HG03378 (cell line): ENCODE data around the gene OR5AU1.
"Not testable (repeated sequence)": the region's sequence is repeated elsewhere in the genome, so short reads cannot be mapped to it uniquely, and the experiment has no call there.

Experiments
- ATAC-seq: cut with Tn5 transposase; IDR thresholded peaks from one replicate; pipeline ENCODE4 v1.9.1; 2021; ENCODE audit warnings: mild to moderate bottlenecking, moderate library complexity; ENCODE audit not compliant: unreplicated experiment

Gene OR5AU1

GRCh38 chr14:21182166-21182565 lies 26.3 kb upstream of the OR5AU1 start:
- ATAC-seq, result no peak

- ATAC-seq, result no peak
These were observed 15.3 kb upstream of the OR5AU1 start for GRCh38 chr14:21171128-21171527.

- no peak for ATAC-seq
These were observed 13.7 kb upstream of the OR5AU1 start for GRCh38 chr14:21169573-21169972.

GRCh38 chr14:21168055-21168454 lies 12.2 kb upstream of the OR5AU1 start:
- no peak for ATAC-seq

- ATAC-seq, result not testable (repeated sequence)
These were observed 9.8 kb upstream of the OR5AU1 start for GRCh38 chr14:21165670-21166069.

GRCh38 chr14:21165002-21165605 lies 9.2 kb upstream of the OR5AU1 start:
- not testable (repeated sequence) for ATAC-seq

- ATAC-seq, result no peak
These were observed 8.0 kb upstream of the OR5AU1 start for GRCh38 chr14:21163871-21164291.

- ATAC-seq, result no peak
These were observed 6.2 kb upstream of the OR5AU1 start for GRCh38 chr14:21162081-21162480.

- ATAC-seq, result no peak
These were observed 4.3 kb upstream of the OR5AU1 start for GRCh38 chr14:21160061-21160610.

GRCh38 chr14:21158175-21158574 lies 2.3 kb upstream of the OR5AU1 start:
- ATAC-seq, result not testable (repeated sequence)

- no peak for ATAC-seq
These were observed 6.1 kb downstream of the OR5AU1 start for GRCh38 chr14:21149641-21150367.

GRCh38 chr14:21145437-21145836 lies 10.4 kb downstream of the OR5AU1 start:
- no peak for ATAC-seq

- ATAC-seq, result no peak
These were observed 13.5 kb downstream of the OR5AU1 start for GRCh38 chr14:21142357-21142756.

GRCh38 chr14:21136024-21136423 lies 19.8 kb downstream of the OR5AU1 start:
- ATAC-seq, result no peak

- no peak for ATAC-seq
These were observed 22.0 kb downstream of the OR5AU1 start for GRCh38 chr14:21133901-21134300.

- ATAC-seq, result no peak
These were observed 32.4 kb downstream of the OR5AU1 start for GRCh38 chr14:21123429-21123828.

GRCh38 chr14:21121122-21121521 lies 34.7 kb downstream of the OR5AU1 start:
- no peak for ATAC-seq

- no peak for ATAC-seq
These were observed 35.2 kb downstream of the OR5AU1 start for GRCh38 chr14:21120686-21121085.

- ATAC-seq, result no peak
These were observed 36.9 kb downstream of the OR5AU1 start for GRCh38 chr14:21118933-21119332.

GRCh38 chr14:21113369-21113768 lies 42.5 kb downstream of the OR5AU1 start:
- ATAC-seq, result no peak

GRCh38 chr14:21112255-21112654 lies 43.6 kb downstream of the OR5AU1 start:
- no peak for ATAC-seq
